Mucosa of descending colon (tissue), 3 donors: ENCODE results near the gene ADAM17. TPM values are rescaled to one million over a fixed set of nuclear protein-coding genes. Genes with fewer than 3 reads are reported as not detected.

ENCODE experiments used
- ATAC-seq: fragments of 200-7000 bp; cut with Tn5 transposase; one replicate; pipeline ENCODE4 v1.9.1; 2020; ENCODE audit warnings: mild to moderate bottlenecking, moderate library complexity
- DNase-seq, 3 donors: peaks; one replicate each; pipeline ENCODE4 v3.0.0-alpha.2; 2020
- H3K36me3 ChIP-seq: fragments of 200-600 bp; one replicate; pipeline ENCODE4 v1.8.0; 2021; ENCODE audit warnings: low read depth, mild to moderate bottlenecking
- H3K4me1 ChIP-seq: fragments of 200-600 bp; one replicate; pipeline ENCODE4 v1.8.0; 2021; ENCODE audit warnings: low read depth, mild to moderate bottlenecking
- H3K4me3 ChIP-seq: fragments of 200-600 bp; one replicate; pipeline ENCODE4 v1.8.0; 2021; ENCODE audit warnings: mild to moderate bottlenecking
- H3K9me3 ChIP-seq: fragments of 200-600 bp; one replicate; pipeline ENCODE4 v1.8.0; 2021; ENCODE audit warnings: mild to moderate bottlenecking
- CTCF ChIP-seq: fragments of 200-600 bp; IDR thresholded peaks from one replicate; pipeline ENCODE4 v1.8.0; 2022; ENCODE audit warnings: antibody characterized with exemption, mild to moderate bottlenecking
- intact Hi-C, 2 donors: fragments of 100-400 bp; cut with DNase I in 1 of 2; cut with micrococcal nuclease in 1 of 2; formaldehyde crosslinking; loops; one replicate each; pipeline versions ENCODE4 v1.11.0 to v1.11.1; 2022; cut with DNase I, micrococcal nuclease
- total RNA-seq, 3 donors: library from RNA; stranded (reverse); fragmentation: NEBNext Ultra II Directional in 2 of 3; extraction: Animal tissue kit (Norgen Biotek cat#: 25700) in 2 of 3; gene quantifications; one replicate each; pipeline versions ENCODE4 v1.2.1 to v1.2.4, GENCODE V29; 2021 to 2023
- donor health status: DM: no; HTN: no; CAD: no; lungs with moderate emphysema.
- donor health status: DM: no; HTN: no; CAD: no.
- donor health status: DM: no; HTN: yes; CAD: no.

ADAM17 gene
- total RNA-seq, 3 donors from 2014 or later = 20.9 to 22.8 (median 21.0) TPM

GRCh38 chr2:9527995-9528787, 27.4 kb downstream of the ADAM17 start:
- Histone ChIP-seq H3K4me1 (no peaks in the 10 kb centered on the region), H3K4me3 (no peak overlapping the region), H3K9me3 (no peaks in the 10 kb centered on the region), H3K36me3 (peaks cover 3% of the 10 kb centered on the region)
- intact Hi-C loops = no loop called here
- no peak for DNase-seq
- ATAC-seq = no peak
- TF ChIP-seq CTCF = no peak

GRCh38 chr2:9525266-9525665, 30.4 kb downstream of the ADAM17 start:
- Histone ChIP-seq H3K4me3 (no peak overlapping the region), H3K9me3 (no peaks in the 10 kb centered on the region), H3K4me1 (no peaks in the 10 kb centered on the region), H3K36me3 (peaks cover 3% of the 10 kb centered on the region)
- ATAC-seq = no peak
- intact Hi-C loops = no loop called here
- DNase-seq = no peak
- TF ChIP-seq CTCF = no peak

DNA sequence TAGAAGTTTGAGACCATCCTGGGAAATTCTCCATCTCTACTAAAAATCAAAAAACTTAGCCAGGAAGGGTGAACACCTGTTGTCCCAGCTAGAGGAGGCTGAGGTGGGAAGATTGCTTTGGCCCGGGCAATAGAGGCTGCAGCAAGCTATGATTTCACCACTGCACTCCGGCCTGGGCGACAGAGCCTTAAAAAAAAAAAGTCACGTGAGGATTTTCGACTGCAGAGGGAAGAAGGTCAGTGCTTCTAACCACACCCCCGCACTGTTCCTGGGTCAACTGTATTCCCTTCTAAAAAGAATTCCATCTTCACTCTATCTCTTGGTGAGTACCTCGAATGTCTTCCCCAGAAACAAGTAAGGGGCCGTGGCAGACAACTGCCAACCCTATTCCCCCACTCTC, 31.3 kb downstream of the ADAM17 start:
- ATAC-seq = no peak
- no peak overlapping the region for H3K4me3 ChIP-seq
- intact Hi-C loops = no loop called here
- peaks cover 3% of the 10 kb centered on the region for H3K36me3 ChIP-seq
- H3K9me3 ChIP-seq = no peaks in the 10 kb centered on the region
- no peak for TF ChIP-seq CTCF
- H3K4me1 ChIP-seq = no peaks in the 10 kb centered on the region
- DNase-seq = no peak

- DNase-seq (no peak), ATAC-seq (no peak)
- no peak for TF ChIP-seq CTCF
- intact Hi-C loops = no loop called here
- Histone ChIP-seq H3K4me3 (no peak overlapping the region), H3K9me3 (no peaks in the 10 kb centered on the region), H3K4me1 (no peaks in the 10 kb centered on the region), H3K36me3 (no peaks in the 10 kb centered on the region)
Observed at GRCh38 chr2:9519250-9519649, 36.4 kb downstream of the ADAM17 start.

GRCh38 chr2:9518780-9519179, 36.9 kb downstream of the ADAM17 start:
- Histone ChIP-seq H3K36me3 (no peaks in the 10 kb centered on the region), H3K4me3 (no peak overlapping the region), H3K4me1 (no peaks in the 10 kb centered on the region), H3K9me3 (no peaks in the 10 kb centered on the region)
- no peak for DNase-seq
- intact Hi-C loops = no loop called here
- no peak for ATAC-seq
- no peak for TF ChIP-seq CTCF
